ENCODE results near the gene BCL7A.
"Not testable (repeated sequence)": the region's sequence is repeated elsewhere in the genome, so short reads cannot be mapped to it uniquely, and the experiment has no call there.

The BCL7A gene

GRCh38 chr12:122096591-122097149 is 75.0 kb downstream of the BCL7A start:
- DNase-seq, result no peak

GRCh38 chr12:122097584-122097926 is 75.9 kb downstream of the BCL7A start:
- DNase-seq, result no peak

GRCh38 chr12:122097927-122098756 is 76.5 kb downstream of the BCL7A start:
- no peak for DNase-seq

- no peak for DNase-seq
Observed at GRCh38 chr12:122099280-122099749, 77.6 kb downstream of the BCL7A start.

GRCh38 chr12:122099856-122100255 is 78.2 kb downstream of the BCL7A start:
- no peak for DNase-seq

GRCh38 chr12:122100568-122100967 is 78.9 kb downstream of the BCL7A start:
- no peak for DNase-seq

GRCh38 chr12:122102331-122102730 is 80.6 kb downstream of the BCL7A start:
- DNase-seq, result no peak

GRCh38 chr12:122104844-122105243 is 83.2 kb downstream of the BCL7A start:
- no peak for DNase-seq

GRCh38 chr12:122105496-122105895 is 83.8 kb downstream of the BCL7A start:
- not testable (repeated sequence) for DNase-seq

- peak; percentile 94 for DNase-seq
Observed at GRCh38 chr12:122106843-122107242, 85.2 kb downstream of the BCL7A start.

GRCh38 chr12:122107261-122107660 is 85.6 kb downstream of the BCL7A start:
- no peak for DNase-seq

- DNase-seq, result peak; percentile 97
Observed at GRCh38 chr12:122111089-122111641, 89.5 kb downstream of the BCL7A start.
